ENCODE results near the gene SERPINB2.
"Not testable (repeated sequence)": the region's sequence is repeated elsewhere in the genome, so short reads cannot be mapped to it uniquely, and the experiment has no call there.

Gene SERPINB2

GRCh38 chr18:63940008-63940407 lies 52.5 kb downstream of the SERPINB2 start:
- no peak for DNase-seq

DNA sequence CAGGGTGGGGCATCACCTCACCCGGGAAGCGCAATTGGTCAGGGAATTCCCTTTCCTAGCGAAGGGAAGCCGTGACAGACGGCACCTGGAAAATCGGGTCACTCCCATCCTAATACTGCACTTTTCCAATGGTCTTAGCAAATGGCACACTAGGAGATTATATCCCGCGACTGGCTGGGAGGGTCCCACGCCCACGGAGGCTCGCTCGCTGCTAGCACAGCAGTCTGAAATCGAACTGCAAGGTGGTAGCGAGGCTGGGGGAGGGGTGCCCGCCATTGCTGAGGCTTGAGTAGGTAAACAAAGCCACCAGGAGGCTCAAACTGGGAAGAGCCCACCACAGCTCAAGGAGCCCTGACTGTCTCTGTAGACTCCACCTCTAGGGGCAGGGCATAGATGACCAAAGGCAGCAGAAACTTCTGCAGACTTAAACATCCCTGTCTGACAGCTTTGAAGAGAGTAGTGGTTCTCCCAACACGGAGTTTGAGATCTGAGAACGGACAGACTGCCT lies 53.1 kb downstream of the SERPINB2 start:
- DNase-seq, result not testable (repeated sequence)

GRCh38 chr18:63947051-63947790 lies 59.7 kb downstream of the SERPINB2 start:
- DNase-seq, result no peak

- DNase-seq, result no peak
Measured at GRCh38 chr18:63949068-63949737, 61.7 kb downstream of the SERPINB2 start, which contains the start of gene HMSD. Gene HMSD, plus strand, starts transcription at chr18:63949301. Its CDS starts 4,155 bp downstream, at chr18:63953456.

GRCh38 chr18:63951302-63951705 lies 63.8 kb downstream of the SERPINB2 start:
- DNase-seq, result peak; percentile 16
